Measurements from ENCODE around the gene PSMA6. TPM values are rescaled to one million over a fixed set of nuclear protein-coding genes. Genes with fewer than 3 reads are reported as not detected.
"Not testable (repeated sequence)": the region's sequence is repeated elsewhere in the genome, so short reads cannot be mapped to it uniquely, and the experiment has no call there.

Gene PSMA6
- total RNA-seq, 1 donor from 2014 or later = 230 TPM

DNA sequence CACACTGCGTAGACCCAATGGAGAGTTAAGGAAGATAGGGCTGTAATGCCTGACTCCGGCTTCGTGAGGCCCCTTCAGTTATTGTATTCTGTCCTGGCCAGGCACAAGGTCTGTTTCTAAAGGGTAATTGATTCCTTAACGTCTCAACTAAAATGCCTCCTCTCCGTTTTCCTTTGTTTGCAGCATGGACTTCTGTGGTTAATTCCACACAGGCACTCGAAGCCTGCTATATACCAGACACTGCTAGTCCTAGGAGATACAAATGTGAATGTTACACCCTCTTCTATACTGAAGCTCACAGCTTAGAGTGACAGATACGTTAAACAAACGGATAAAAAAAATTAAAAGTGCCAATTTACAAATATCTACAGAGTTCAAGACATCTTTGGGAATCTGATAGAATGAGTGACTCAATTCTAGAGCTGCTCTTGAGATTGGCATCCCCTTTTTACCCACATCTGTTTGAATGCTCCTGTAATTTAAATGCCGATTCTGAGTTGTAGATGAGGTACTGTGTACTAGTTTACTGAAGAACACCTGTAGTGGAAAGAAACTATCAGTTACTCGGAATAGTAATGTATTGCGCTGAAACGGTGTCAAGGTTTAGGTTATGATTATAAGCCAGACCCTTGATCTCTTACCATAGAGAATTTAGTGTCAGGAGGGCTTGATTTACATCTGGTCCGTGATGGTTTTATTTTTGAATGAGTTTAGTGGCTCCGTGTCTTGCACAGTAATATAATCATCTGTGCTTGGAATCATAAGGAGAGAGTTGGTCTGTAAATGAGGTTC, 784 bp downstream of the PSMA6 start:
- H3K27me3 ChIP-seq (ENCODE audit: control insufficient read depth in 3 of 3, insufficient read depth in 3 of 3, low read length in 3 of 3) = no peaks in the 10 kb centered on the region
- peaks cover 23 to 35% (median 26%) of the 10 kb centered on the region in 3 donors for H3K4me1 ChIP-seq (ENCODE audit: control insufficient read depth in 3 of 3, insufficient read depth in 3 of 3, low read length in 3 of 3)
- no peaks in the 10 kb centered on the region for H3K9me3 ChIP-seq (ENCODE audit: control insufficient read depth in 3 of 3, low read length in 3 of 3)
- peaks cover 0 to 4% (median 0%) of the 10 kb centered on the region in 3 donors for H3K36me3 ChIP-seq (ENCODE audit: control insufficient read depth in 3 of 3, insufficient read depth in 3 of 3, low read length in 3 of 3)
- peak overlapping the region; percentile 79 to 99 (median 99) for H3K4me3 ChIP-seq (ENCODE audit: low read length in 3 of 3)
- peak overlapping the region; percentile 94 for H3K27ac ChIP-seq (ENCODE audit: low read depth, low read length)
- H3K9ac ChIP-seq (ENCODE audit: low read depth in 1 of 3, low read length in 3 of 3) = peak overlapping the region; percentile 84 to 99 (median 96)

GRCh38 chr14:35295845-35296161, 3.6 kb downstream of the PSMA6 start:
- no peaks in the 10 kb centered on the region for H3K27me3 ChIP-seq (ENCODE audit: control insufficient read depth in 3 of 3, insufficient read depth in 3 of 3, low read length in 3 of 3)
- peaks cover 0 to 4% (median 0%) of the 10 kb centered on the region in 3 donors for H3K36me3 ChIP-seq (ENCODE audit: control insufficient read depth in 3 of 3, insufficient read depth in 3 of 3, low read length in 3 of 3)
- H3K4me3 ChIP-seq (ENCODE audit: low read length in 3 of 3) = no peak overlapping the region
- H3K9ac ChIP-seq (ENCODE audit: low read depth in 1 of 3, low read length in 3 of 3) = no peak overlapping the region
- no peak overlapping the region for H3K27ac ChIP-seq (ENCODE audit: low read depth, low read length)
- peaks cover 27 to 47% (median 31%) of the 10 kb centered on the region in 3 donors for H3K4me1 ChIP-seq (ENCODE audit: control insufficient read depth in 3 of 3, insufficient read depth in 3 of 3, low read length in 3 of 3)
- H3K9me3 ChIP-seq (ENCODE audit: control insufficient read depth in 3 of 3, low read length in 3 of 3) = no peaks in the 10 kb centered on the region

DNA sequence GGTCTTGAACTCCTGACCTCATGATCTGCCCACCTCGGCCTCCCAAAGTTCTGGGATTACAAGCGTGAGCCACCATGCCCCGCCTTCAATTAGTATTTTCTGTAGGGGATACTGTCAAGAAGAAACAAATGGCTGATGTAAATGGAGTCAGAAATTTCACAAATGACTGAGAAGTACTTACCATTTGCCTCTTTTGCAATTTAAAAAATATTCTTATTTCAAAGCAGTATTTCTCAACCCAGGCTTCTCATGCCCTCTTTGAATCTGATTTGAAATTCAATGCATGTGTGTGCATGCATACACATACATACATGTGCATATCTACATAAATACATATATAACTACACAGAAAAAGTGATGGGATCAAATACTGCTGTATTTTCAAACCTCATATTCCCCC, 4.4 kb downstream of the PSMA6 start:
- H3K9me3 ChIP-seq (ENCODE audit: control insufficient read depth in 3 of 3, low read length in 3 of 3) = no peaks in the 10 kb centered on the region
- H3K4me3 ChIP-seq (ENCODE audit: low read length in 3 of 3) = no peak overlapping the region
- no peak overlapping the region for H3K27ac ChIP-seq (ENCODE audit: low read depth, low read length)
- peaks cover 29 to 53% (median 37%) of the 10 kb centered on the region in 3 donors for H3K4me1 ChIP-seq (ENCODE audit: control insufficient read depth in 3 of 3, insufficient read depth in 3 of 3, low read length in 3 of 3)
- peaks cover 0 to 4% (median 0%) of the 10 kb centered on the region in 3 donors for H3K36me3 ChIP-seq (ENCODE audit: control insufficient read depth in 3 of 3, insufficient read depth in 3 of 3, low read length in 3 of 3)
- no peak overlapping the region for H3K9ac ChIP-seq (ENCODE audit: low read depth in 1 of 3, low read length in 3 of 3)
- H3K27me3 ChIP-seq (ENCODE audit: control insufficient read depth in 3 of 3, insufficient read depth in 3 of 3, low read length in 3 of 3) = no peaks in the 10 kb centered on the region

GRCh38 chr14:35297706-35298105, 5.5 kb downstream of the PSMA6 start:
- Histone ChIP-seq H3K9ac (ENCODE audit: low read depth in 1 of 3, low read length in 3 of 3) (no peak overlapping the region), H3K4me3 (ENCODE audit: low read length in 3 of 3) (no peak overlapping the region), H3K9me3 (ENCODE audit: control insufficient read depth in 3 of 3, low read length in 3 of 3) (no peaks in the 10 kb centered on the region), H3K4me1 (ENCODE audit: control insufficient read depth in 3 of 3, insufficient read depth in 3 of 3, low read length in 3 of 3) (peaks cover 29 to 57% (median 43%) of the 10 kb centered on the region in 3 donors), H3K27me3 (ENCODE audit: control insufficient read depth in 3 of 3, insufficient read depth in 3 of 3, low read length in 3 of 3) (no peaks in the 10 kb centered on the region), H3K36me3 (ENCODE audit: control insufficient read depth in 3 of 3, insufficient read depth in 3 of 3, low read length in 3 of 3) (peaks cover 0 to 2% (median 0%) of the 10 kb centered on the region in 3 donors), H3K27ac (ENCODE audit: low read depth, low read length) (no peak overlapping the region)

DNA sequence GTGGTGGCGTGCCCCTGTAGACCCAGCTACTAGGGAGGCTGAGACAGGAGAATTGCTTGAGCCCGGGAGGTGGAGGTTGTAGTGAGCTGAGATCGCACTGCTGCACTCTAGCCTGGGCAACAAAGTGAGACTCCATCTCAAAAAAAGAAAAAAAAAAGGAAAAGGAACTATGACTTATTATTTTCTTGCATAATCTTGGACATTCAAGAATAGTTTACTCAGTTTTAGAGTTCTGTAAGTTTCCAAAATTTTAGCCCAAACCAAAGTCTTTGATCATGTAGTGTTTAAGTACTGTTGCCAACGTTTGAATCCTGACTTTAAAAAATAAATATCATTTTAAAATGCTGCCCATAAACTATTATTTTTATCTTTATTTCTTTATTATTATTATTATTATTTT, 6.2 kb downstream of the PSMA6 start:
- H3K9ac ChIP-seq (ENCODE audit: low read depth in 1 of 3, low read length in 3 of 3) = no peak overlapping the region
- H3K9me3 ChIP-seq (ENCODE audit: control insufficient read depth in 3 of 3, low read length in 3 of 3) = no peaks in the 10 kb centered on the region
- H3K27me3 ChIP-seq (ENCODE audit: control insufficient read depth in 3 of 3, insufficient read depth in 3 of 3, low read length in 3 of 3) = no peaks in the 10 kb centered on the region
- peaks cover 0 to 2% (median 0%) of the 10 kb centered on the region in 3 donors for H3K36me3 ChIP-seq (ENCODE audit: control insufficient read depth in 3 of 3, insufficient read depth in 3 of 3, low read length in 3 of 3)
- H3K27ac ChIP-seq (ENCODE audit: low read depth, low read length) = no peak overlapping the region
- H3K4me3 ChIP-seq (ENCODE audit: low read length in 3 of 3) = no peak overlapping the region
- peaks cover 29 to 54% (median 37%) of the 10 kb centered on the region in 3 donors for H3K4me1 ChIP-seq (ENCODE audit: control insufficient read depth in 3 of 3, insufficient read depth in 3 of 3, low read length in 3 of 3)

GRCh38 chr14:35299708-35300107, 7.5 kb downstream of the PSMA6 start:
- H3K27me3 ChIP-seq (ENCODE audit: control insufficient read depth in 3 of 3, insufficient read depth in 3 of 3, low read length in 3 of 3) = no peaks in the 10 kb centered on the region
- H3K36me3 ChIP-seq (ENCODE audit: control insufficient read depth in 3 of 3, insufficient read depth in 3 of 3, low read length in 3 of 3) = peaks cover 0 to 2% (median 0%) of the 10 kb centered on the region in 3 donors
- H3K9ac ChIP-seq (ENCODE audit: low read depth in 1 of 3, low read length in 3 of 3) = no peak overlapping the region
- H3K4me1 ChIP-seq (ENCODE audit: control insufficient read depth in 3 of 3, insufficient read depth in 3 of 3, low read length in 3 of 3) = peaks cover 16 to 43% (median 25%) of the 10 kb centered on the region in 3 donors
- peak overlapping the region; percentile 85 for H3K27ac ChIP-seq (ENCODE audit: low read depth, low read length)
- H3K9me3 ChIP-seq (ENCODE audit: control insufficient read depth in 3 of 3, low read length in 3 of 3) = no peaks in the 10 kb centered on the region
- no peak overlapping the region for H3K4me3 ChIP-seq (ENCODE audit: low read length in 3 of 3)

- H3K4me1 ChIP-seq (ENCODE audit: control insufficient read depth in 3 of 3, insufficient read depth in 3 of 3, low read length in 3 of 3) = peaks cover 12 to 39% (median 21%) of the 10 kb centered on the region in 3 donors
These were observed 8.0 kb downstream of the PSMA6 start for GRCh38 chr14:35300228-35300627.

GRCh38 chr14:35301334-35301733, 9.2 kb downstream of the PSMA6 start:
- H3K27ac ChIP-seq (ENCODE audit: low read depth, low read length) = peak overlapping the region; percentile 85
- H3K36me3 ChIP-seq (ENCODE audit: control insufficient read depth in 3 of 3, insufficient read depth in 3 of 3, low read length in 3 of 3); H3K27me3 ChIP-seq (ENCODE audit: control insufficient read depth in 3 of 3, insufficient read depth in 3 of 3, low read length in 3 of 3); H3K9me3 ChIP-seq (ENCODE audit: control insufficient read depth in 3 of 3, low read length in 3 of 3); H3K4me3 ChIP-seq (ENCODE audit: low read length in 3 of 3): not testable (repeated sequence)
- peak overlapping the region in 1 of 3 donors; percentile 51 for H3K9ac ChIP-seq (ENCODE audit: low read depth in 1 of 3, low read length in 3 of 3)
- peaks cover 9 to 29% (median 17%) of the 10 kb centered on the region in 3 donors for H3K4me1 ChIP-seq (ENCODE audit: control insufficient read depth in 3 of 3, insufficient read depth in 3 of 3, low read length in 3 of 3)

More at GRCh38 chr14:35300228-35300627, 8.0 kb downstream of the PSMA6 start:
- no peaks in the 10 kb centered on the region for H3K9me3 ChIP-seq (ENCODE audit: control insufficient read depth in 3 of 3, low read length in 3 of 3)
- no peaks in the 10 kb centered on the region for H3K27me3 ChIP-seq (ENCODE audit: control insufficient read depth in 3 of 3, insufficient read depth in 3 of 3, low read length in 3 of 3)
- no peak overlapping the region for H3K4me3 ChIP-seq (ENCODE audit: low read length in 3 of 3)
- no peak overlapping the region for H3K9ac ChIP-seq (ENCODE audit: low read depth in 1 of 3, low read length in 3 of 3)
- H3K27ac ChIP-seq (ENCODE audit: low read depth, low read length) = peak overlapping the region; percentile 85
- peaks cover 0 to 2% (median 0%) of the 10 kb centered on the region in 3 donors for H3K36me3 ChIP-seq (ENCODE audit: control insufficient read depth in 3 of 3, insufficient read depth in 3 of 3, low read length in 3 of 3)

DNA sequence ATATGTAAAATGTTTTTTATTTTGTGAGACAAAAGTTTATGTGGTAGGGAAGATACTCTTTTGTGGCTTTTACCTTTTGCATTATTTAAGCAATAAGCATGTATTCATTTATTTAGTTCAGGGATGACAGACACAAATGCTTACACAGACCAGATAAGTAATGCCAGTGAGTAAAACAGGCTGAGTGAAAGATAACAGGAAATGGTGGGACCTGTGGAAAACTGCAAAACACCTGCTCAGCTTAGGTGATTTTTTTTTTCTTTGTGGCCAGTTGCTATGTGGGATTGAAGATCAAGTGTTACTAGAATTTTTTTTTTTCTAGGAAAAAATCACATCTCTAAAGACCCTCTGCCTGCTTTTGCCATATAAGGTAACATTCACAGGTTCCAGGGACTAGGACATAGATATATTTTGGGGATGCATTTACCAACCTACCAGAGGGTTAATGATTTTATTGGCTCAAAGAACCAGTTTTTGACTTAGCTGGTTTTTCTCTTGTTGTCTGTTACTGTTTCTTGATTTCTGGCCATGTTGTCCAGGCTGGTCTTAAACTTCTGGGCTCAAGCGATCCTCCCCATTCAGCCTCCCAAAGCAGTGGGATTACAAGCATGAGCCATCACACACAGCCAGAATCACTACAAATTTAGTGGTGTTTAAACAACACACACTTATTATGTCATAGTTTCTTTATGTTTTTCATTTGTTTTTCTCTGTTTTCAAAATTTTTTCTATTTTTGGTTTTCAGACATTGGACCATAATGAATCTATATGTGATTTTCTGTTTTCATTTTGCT, 9.8 kb downstream of the PSMA6 start:
- Histone ChIP-seq H3K27ac (ENCODE audit: low read depth, low read length) (peak overlapping the region; percentile 85), H3K36me3 (ENCODE audit: control insufficient read depth in 3 of 3, insufficient read depth in 3 of 3, low read length in 3 of 3) (no peaks in the 10 kb centered on the region), H3K9ac (ENCODE audit: low read depth in 1 of 3, low read length in 3 of 3) (peak overlapping the region in 1 of 3 donors; percentile 11), H3K27me3 (ENCODE audit: control insufficient read depth in 3 of 3, insufficient read depth in 3 of 3, low read length in 3 of 3) (no peaks in the 10 kb centered on the region), H3K4me3 (ENCODE audit: low read length in 3 of 3) (no peak overlapping the region), H3K9me3 (ENCODE audit: control insufficient read depth in 3 of 3, low read length in 3 of 3) (no peaks in the 10 kb centered on the region), H3K4me1 (ENCODE audit: control insufficient read depth in 3 of 3, insufficient read depth in 3 of 3, low read length in 3 of 3) (peaks cover 9 to 25% (median 17%) of the 10 kb centered on the region in 3 donors)

All from skeletal muscle tissue (tissue), 4 donors.